Measurements from ENCODE around the gene OR8G5. TPM values are rescaled to one million over a fixed set of nuclear protein-coding genes. Genes with fewer than 3 reads are reported as not detected.

Gene OR8G5, protein sequence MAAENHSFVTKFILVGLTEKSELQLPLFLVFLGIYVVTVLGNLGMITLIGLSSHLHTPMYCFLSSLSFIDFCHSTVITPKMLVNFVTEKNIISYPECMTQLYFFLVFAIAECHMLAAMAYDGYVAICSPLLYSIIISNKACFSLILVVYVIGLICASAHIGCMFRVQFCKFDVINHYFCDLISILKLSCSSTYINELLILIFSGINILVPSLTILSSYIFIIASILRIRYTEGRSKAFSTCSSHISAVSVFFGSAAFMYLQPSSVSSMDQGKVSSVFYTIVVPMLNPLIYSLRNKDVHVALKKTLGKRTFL
- not detected in 5 replicates for total RNA-seq (2022; extraction: Qiagen RNA extraction)

GRCh38 chr11:124256076-124256475 lies at the start of gene OR8G5:
OR8G5 (plus strand) TSS chr11:124256376; CDS start chr11:124264932, 8,556 bp downstream.

DNA sequence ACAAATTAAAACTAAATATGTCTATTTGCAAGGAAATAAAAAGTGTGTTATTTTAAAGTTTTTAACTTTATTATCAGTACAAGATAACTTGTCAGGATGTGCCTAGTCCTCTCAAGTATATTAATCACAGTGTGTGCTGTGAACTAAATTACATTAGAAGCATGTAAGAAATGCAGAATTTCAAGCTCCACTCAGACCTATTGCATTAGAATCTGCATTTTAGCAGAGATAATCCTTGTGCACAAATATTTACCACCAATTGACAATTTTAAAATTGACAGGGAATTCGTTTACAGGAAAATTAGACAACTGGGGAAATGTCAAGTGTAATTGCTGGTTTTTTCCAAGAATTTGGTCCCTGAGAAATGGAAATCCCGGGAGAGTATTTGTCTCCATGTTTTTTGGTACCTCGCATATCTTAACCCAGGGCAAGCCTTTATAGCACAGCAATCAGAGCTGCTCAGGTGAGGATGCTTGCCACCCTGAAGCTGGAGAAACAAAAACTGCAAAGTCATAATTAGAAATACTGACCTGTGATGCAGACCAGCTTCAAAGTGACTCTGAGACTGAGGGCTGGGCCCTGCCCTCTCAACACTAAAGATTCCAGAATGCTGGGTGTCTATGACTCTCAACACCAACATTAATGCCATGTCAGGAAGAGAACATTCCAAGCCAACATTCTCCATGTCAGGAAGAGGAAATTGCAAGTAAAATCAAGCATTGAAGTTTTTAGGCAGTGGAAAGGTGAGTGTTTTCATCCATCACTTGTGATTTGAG lies 15.4 kb upstream of the OR8G5 start, which contains the start of gene OR8G1:
Gene OR8G1 (plus strand): TSS at position 475 of the 777 bp plus-strand sequence. CDS start 8,581 bp downstream, outside the sequence.

DNA sequence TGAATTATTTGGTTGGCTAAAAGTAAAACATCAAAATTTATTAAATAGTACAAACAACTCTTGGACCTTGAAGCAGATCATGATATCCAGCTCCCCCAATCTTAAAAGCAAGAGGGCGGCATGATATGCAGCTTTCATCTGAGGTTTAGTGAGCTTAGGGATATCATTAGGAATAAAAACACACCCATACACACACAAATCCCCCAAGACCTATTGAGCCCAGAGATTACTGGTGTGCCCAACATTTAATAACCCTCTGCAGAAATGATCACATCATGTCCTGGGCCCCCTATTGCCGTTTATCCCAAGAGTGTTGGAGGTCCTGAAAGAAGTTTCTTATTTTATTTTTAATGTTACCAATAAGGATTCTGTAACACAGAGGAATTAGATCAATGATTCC lies 57.7 kb downstream of the OR8G5 start, which contains the start of gene OR8D1:
Gene OR8D1 (minus strand): TSS at position 101 of the 400 bp plus-strand sequence. CDS start 3,183 bp downstream, outside the sequence.

Other genes starting within 250 kb of the OR8G5 start
- not detected in 5 replicates for gene OR10G4, start 243.4 kb upstream of the OR8G5 start, total RNA-seq (2022; extraction: Qiagen RNA extraction)
- gene OR10G9, start 233.4 kb upstream of the OR8G5 start, total RNA-seq (2022; extraction: Qiagen RNA extraction), result not detected in 5 replicates
- not detected in 5 replicates for gene OR10G8, start 229.6 kb upstream of the OR8G5 start, total RNA-seq (2022; extraction: Qiagen RNA extraction)
- not detected in 5 replicates for gene OR10G7, start 215.1 kb upstream of the OR8G5 start, total RNA-seq (2022; extraction: Qiagen RNA extraction)
- 0.20 to 0.45 TPM (median 0.32 TPM) in 5 replicates for gene VWA5A, start 140.9 kb upstream of the OR8G5 start, total RNA-seq (2022; extraction: Qiagen RNA extraction)
- gene OR10D3, start 73.0 kb upstream of the OR8G5 start, total RNA-seq (2022; extraction: Qiagen RNA extraction), result not detected in 5 replicates
- not detected in 5 replicates for gene OR8G1, start 15.3 kb upstream of the OR8G5 start, total RNA-seq (2022; extraction: Qiagen RNA extraction)
- not detected in 5 replicates for gene OR8D1, start 57.6 kb downstream of the OR8G5 start, total RNA-seq (2022; extraction: Qiagen RNA extraction)
- not detected in 5 replicates for gene OR8D2, start 63.8 kb downstream of the OR8G5 start, total RNA-seq (2022; extraction: Qiagen RNA extraction)
- gene OR8B2, start 128.1 kb downstream of the OR8G5 start, total RNA-seq (2022; extraction: Qiagen RNA extraction), result not detected in 5 replicates
- not detected in 5 replicates for gene OR8B3, start 142.6 kb downstream of the OR8G5 start, total RNA-seq (2022; extraction: Qiagen RNA extraction)
- gene OR8B4, start 168.5 kb downstream of the OR8G5 start, total RNA-seq (2022; extraction: Qiagen RNA extraction), result not detected in 5 replicates
- not detected in 5 replicates for gene OR8B8, start 189.3 kb downstream of the OR8G5 start, total RNA-seq (2022; extraction: Qiagen RNA extraction)